Activated CD4-positive, alpha-beta T cell treated with anti-CD3 and anti-CD28 coated beads for 24 hours (primary cell): Measurements from ENCODE around the gene CEP131.

ENCODE experiments used
- DNase-seq, 2 donors: peaks; one replicate each; pipeline ENCODE4 v3.0.0-alpha.2; 2020; ENCODE audit warnings: low read depth in 2 of 2

The CEP131 gene

GRCh38 chr17:81200201-81200600 lies 22.6 kb downstream of the CEP131 start:
- no peak for DNase-seq

GRCh38 chr17:81199482-81199830 lies 23.3 kb downstream of the CEP131 start:
- DNase-seq = no peak

GRCh38 chr17:81198826-81199481 lies 23.8 kb downstream of the CEP131 start:
- no peak for DNase-seq

- no peak for DNase-seq
Measured at GRCh38 chr17:81197831-81198490, 24.8 kb downstream of the CEP131 start.

- DNase-seq = no peak
Measured at GRCh38 chr17:81197409-81197795, 25.4 kb downstream of the CEP131 start.

- no peak for DNase-seq
Measured at GRCh38 chr17:81196505-81197408, 26.0 kb downstream of the CEP131 start.

- no peak for DNase-seq
Measured at GRCh38 chr17:81195941-81196495, 26.7 kb downstream of the CEP131 start.

GRCh38 chr17:81194941-81195901 lies 27.5 kb downstream of the CEP131 start:
- DNase-seq = no peak

- no peak for DNase-seq
Measured at GRCh38 chr17:81194225-81194760, 28.5 kb downstream of the CEP131 start.

- no peak for DNase-seq
Measured at GRCh38 chr17:81193470-81194224, 29.1 kb downstream of the CEP131 start.

- no peak for DNase-seq
Measured at GRCh38 chr17:81193051-81193410, 29.7 kb downstream of the CEP131 start.

GRCh38 chr17:81192386-81193050 lies 30.2 kb downstream of the CEP131 start:
- DNase-seq = no peak

- DNase-seq = no peak
Measured at GRCh38 chr17:81191646-81192045, 31.1 kb downstream of the CEP131 start.

- DNase-seq = no peak
Measured at GRCh38 chr17:81191116-81191515, 31.6 kb downstream of the CEP131 start.

- no peak for DNase-seq
Measured at GRCh38 chr17:81190591-81190990, 32.2 kb downstream of the CEP131 start.

GRCh38 chr17:81189670-81190530 lies 32.9 kb downstream of the CEP131 start:
- DNase-seq = no peak

- no peak for DNase-seq
Measured at GRCh38 chr17:81189016-81189415, 33.7 kb downstream of the CEP131 start.

- DNase-seq = no peak
Measured at GRCh38 chr17:81188491-81188840, 34.3 kb downstream of the CEP131 start.
